ENCODE data around the gene TMC5. TPM values are rescaled to one million over a fixed set of nuclear protein-coding genes. Genes with fewer than 3 reads are reported as not detected.
A peak's percentile ranks its signal among the peaks of the same experiment; 100 is the strongest.
"Not testable (repeated sequence)": the region's sequence is repeated elsewhere in the genome, so short reads cannot be mapped to it uniquely, and the experiment has no call there.

TMC5 gene
- total RNA-seq, 2 experiments from 2014 or later, result not detected

DNA sequence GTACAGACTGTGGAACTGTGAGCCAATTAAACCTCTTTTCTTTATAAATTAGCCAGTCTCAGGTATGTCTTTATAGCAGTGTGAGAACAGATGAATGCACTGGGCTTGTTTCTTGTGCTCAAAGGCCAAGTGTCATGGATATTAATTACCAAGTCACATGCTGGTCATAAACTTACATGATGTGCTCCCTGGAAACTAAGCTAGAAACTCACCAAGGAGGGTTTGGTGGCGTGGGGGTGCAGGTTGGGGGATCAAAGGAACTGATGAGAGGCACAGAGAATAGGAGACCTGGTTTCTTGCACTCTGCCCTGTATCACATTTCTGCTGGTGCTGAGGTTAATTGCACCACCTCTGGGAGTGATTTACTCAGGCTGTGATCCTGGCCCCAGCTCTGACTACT lies 31.2 kb upstream of the TMC5 start:
- DNase-seq (no peak), ATAC-seq (no peak)
- H3K27me3 Mint-ChIP-seq (ENCODE audit: low read depth), result peaks cover 36% of the 10 kb centered on the region
- peaks cover 24% of the 10 kb centered on the region for H3K4me1 Mint-ChIP-seq (ENCODE audit: low read depth)
- no peaks in the 10 kb centered on the region for H3K9me3 Mint-ChIP-seq (ENCODE audit: insufficient read depth)
- ChIA-PET POLR2A (no interaction called here), CTCF (interaction anchor here (1.5 kb wide), 2 partner anchors 31 to 116 kb away, joined by 3 to 7 read pairs; partner anchors contain the start of gene TMC5)
- no peak overlapping the region for H3K4me3 Mint-ChIP-seq
- H3K36me3 Mint-ChIP-seq (ENCODE audit: low read depth), result no peaks in the 10 kb centered on the region
- H3K27ac Mint-ChIP-seq, result no peak overlapping the region

DNA sequence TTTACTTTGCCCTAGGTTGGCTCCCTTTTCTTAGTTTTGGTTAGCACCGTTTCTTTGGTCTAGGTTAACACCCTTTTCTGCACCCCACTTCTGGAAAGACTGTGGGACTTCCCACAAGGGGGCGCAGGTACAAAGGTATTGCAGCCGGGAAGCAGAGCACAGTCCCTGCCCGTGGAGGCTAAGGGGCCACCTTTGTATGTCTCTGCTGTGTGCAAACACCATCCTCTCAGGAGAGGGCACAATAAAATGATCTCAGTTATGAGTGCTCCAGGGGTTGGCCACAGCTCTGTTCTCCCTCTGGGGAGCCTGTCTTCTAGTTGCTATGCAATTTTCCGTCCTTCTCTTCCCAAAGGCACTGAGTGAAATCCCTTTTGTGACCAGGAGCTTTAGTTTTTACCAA lies 28.4 kb upstream of the TMC5 start:
- Mint-ChIP-seq H3K4me1 (ENCODE audit: low read depth) (peaks cover 1% of the 10 kb centered on the region), H3K27me3 (ENCODE audit: low read depth) (peaks cover 35% of the 10 kb centered on the region), H3K27ac (no peak overlapping the region), H3K9me3 (ENCODE audit: insufficient read depth) (no peaks in the 10 kb centered on the region), H3K36me3 (ENCODE audit: low read depth) (no peaks in the 10 kb centered on the region), H3K4me3 (no peak overlapping the region)
- ATAC-seq (peak; percentile 88), DNase-seq (peak; percentile 73)
- ChIA-PET CTCF (interaction anchor here (0.7 to 4.4 kb wide), 3 partner anchors 9 to 113 kb away, joined by 3 to 44 read pairs (median 5); no protein-coding TSS in a partner anchor), POLR2A (no interaction called here)

DNA sequence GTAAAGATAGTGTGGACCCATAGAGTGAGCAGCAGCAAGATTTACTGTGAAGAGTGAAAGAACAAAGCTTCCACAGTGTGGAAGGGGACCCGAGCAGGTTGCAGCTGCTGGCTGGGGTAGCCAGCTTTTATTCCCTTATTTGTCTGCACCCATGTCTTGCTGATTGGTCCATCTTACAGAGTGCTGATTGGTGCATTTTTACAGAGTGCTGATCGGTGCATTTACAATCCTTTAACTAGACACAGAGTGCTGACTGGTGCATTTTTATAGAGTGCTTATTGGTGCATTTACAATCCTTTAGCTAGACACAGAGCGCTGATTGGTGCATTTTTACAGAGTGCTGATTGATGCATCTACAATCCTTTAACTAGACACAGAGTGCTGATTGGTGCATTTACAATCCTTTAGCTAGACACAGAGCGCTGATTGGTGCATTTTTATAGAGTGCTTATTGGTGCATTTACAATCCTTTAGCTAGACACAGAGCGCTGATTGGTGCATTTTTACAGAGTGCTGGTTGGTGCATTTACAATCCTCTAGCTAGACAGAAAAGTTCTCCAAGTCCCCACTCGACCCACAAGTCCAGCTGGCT lies 26.4 kb upstream of the TMC5 start:
- ATAC-seq; H3K4me1 Mint-ChIP-seq (ENCODE audit: low read depth); H3K9me3 Mint-ChIP-seq (ENCODE audit: insufficient read depth); H3K4me3 Mint-ChIP-seq; H3K36me3 Mint-ChIP-seq (ENCODE audit: low read depth); POLR2A ChIA-PET; H3K27ac Mint-ChIP-seq; DNase-seq: not testable (repeated sequence)
- H3K27me3 Mint-ChIP-seq (ENCODE audit: low read depth), result peaks cover 30% of the 10 kb centered on the region
- CTCF ChIA-PET, result interaction anchor here (4.4 kb wide), 1 partner anchor 111 kb away, joined by 44 read pairs; no protein-coding TSS in a partner anchor

DNA sequence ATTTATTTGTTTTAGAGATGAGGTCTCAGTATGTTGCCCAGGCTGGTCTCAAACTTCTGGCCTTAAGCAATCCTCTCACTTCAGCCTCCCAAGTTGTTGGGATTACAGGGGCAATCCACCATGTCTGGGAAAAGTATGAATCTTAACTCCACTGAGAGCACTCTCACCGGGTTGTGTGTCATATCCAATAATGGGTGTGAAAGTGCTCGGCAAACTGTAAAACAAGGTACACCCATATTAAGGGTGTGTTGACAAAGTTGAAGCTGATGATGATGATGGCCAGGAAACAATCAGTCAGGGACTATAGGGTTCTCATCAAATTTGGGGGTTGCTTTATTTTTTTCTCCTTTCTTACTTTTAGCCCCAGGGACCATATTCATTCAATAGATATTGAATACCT lies 25.3 kb upstream of the TMC5 start:
- ChIA-PET POLR2A (no interaction called here), CTCF (interaction anchor here (4.4 kb wide), 1 partner anchor 110 kb away, joined by 44 read pairs; no protein-coding TSS in a partner anchor)
- Mint-ChIP-seq H3K27me3 (ENCODE audit: low read depth) (peaks cover 29% of the 10 kb centered on the region), H3K4me1 (ENCODE audit: low read depth) (no peaks in the 10 kb centered on the region), H3K9me3 (ENCODE audit: insufficient read depth) (no peaks in the 10 kb centered on the region), H3K27ac (no peak overlapping the region), H3K4me3 (no peak overlapping the region), H3K36me3 (ENCODE audit: low read depth) (no peaks in the 10 kb centered on the region)
- DNase-seq, result no peak
- no peak for ATAC-seq

DNA sequence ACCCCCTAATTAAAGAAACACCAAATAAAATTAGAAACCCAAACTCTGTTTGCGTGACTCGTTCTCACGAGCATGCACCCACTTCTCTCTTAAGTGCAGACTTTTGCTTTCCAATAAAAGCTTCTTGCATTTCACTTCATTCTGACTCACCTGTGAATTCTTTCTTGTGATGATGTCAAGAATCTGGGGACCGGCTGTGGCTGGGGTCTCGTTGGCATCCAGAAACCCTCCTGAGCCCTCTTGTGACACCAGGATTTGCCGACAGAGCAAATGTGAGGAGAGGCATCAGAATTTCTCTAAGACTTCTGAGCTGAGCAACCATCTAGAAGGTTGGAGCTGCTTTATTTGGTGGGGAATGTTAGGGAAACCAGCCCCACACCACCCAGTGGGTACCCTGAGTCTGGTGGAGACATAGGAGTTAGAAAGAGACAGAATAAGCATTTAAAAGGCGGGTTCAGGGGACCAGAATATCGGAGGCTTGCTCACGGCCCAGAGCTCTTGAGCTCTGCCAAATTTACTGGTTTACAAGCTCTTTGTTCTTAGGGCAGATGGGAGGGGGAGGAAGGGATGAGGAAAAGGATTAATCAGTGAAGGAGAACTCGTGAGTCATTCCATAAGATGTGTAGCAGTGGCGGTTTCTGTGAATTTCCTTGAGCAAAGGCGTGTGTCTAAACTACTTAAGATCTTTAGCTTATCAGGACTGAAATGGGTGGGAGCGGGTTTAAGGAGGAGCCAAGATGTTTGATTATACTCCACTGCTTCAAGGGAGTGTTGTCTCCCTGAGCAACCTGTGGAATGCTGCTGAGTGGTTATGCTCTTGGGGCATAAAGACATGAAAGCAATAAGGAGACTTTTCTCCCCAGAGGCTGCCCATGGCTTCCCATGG lies 24.2 kb upstream of the TMC5 start:
- DNase-seq (no peak), ATAC-seq (no peak)
- ChIA-PET POLR2A (no interaction called here), CTCF (interaction anchor here (0.8 kb wide), 1 partner anchor 109 kb away, joined by 4 read pairs; no protein-coding TSS in a partner anchor)
- Mint-ChIP-seq H3K27me3 (ENCODE audit: low read depth) (peaks cover 27% of the 10 kb centered on the region), H3K36me3 (ENCODE audit: low read depth) (no peaks in the 10 kb centered on the region), H3K27ac (no peak overlapping the region), H3K9me3 (ENCODE audit: insufficient read depth) (no peaks in the 10 kb centered on the region), H3K4me1 (ENCODE audit: low read depth) (no peaks in the 10 kb centered on the region), H3K4me3 (no peak overlapping the region)

- H3K27ac Mint-ChIP-seq, DNase-seq, H3K4me3 Mint-ChIP-seq: not testable (repeated sequence)
Measured at GRCh38 chr16:19395646-19396267, 21.9 kb upstream of the TMC5 start.

GRCh38 chr16:19396555-19397011 lies 21.1 kb upstream of the TMC5 start:
- ChIA-PET CTCF (no interaction called here), POLR2A (no interaction called here)
- no peak for ATAC-seq
- peaks cover 9% of the 10 kb centered on the region for H3K9me3 Mint-ChIP-seq (ENCODE audit: insufficient read depth)
- H3K4me1 Mint-ChIP-seq (ENCODE audit: low read depth), result no peaks in the 10 kb centered on the region
- H3K27ac Mint-ChIP-seq, result no peak overlapping the region
- no peak for DNase-seq
- no peaks in the 10 kb centered on the region for H3K36me3 Mint-ChIP-seq (ENCODE audit: low read depth)
- no peak overlapping the region for H3K4me3 Mint-ChIP-seq
- peaks cover 26% of the 10 kb centered on the region for H3K27me3 Mint-ChIP-seq (ENCODE audit: low read depth)

More at GRCh38 chr16:19395646-19396267, 21.9 kb upstream of the TMC5 start:
- ATAC-seq; H3K36me3 Mint-ChIP-seq (ENCODE audit: low read depth); H3K9me3 Mint-ChIP-seq (ENCODE audit: insufficient read depth); POLR2A ChIA-PET; H3K4me1 Mint-ChIP-seq (ENCODE audit: low read depth); CTCF ChIA-PET: not testable (repeated sequence)
- H3K27me3 Mint-ChIP-seq (ENCODE audit: low read depth), result peaks cover 26% of the 10 kb centered on the region

- DNase-seq; H3K27ac Mint-ChIP-seq; H3K36me3 Mint-ChIP-seq (ENCODE audit: low read depth); ATAC-seq; CTCF ChIA-PET; H3K4me1 Mint-ChIP-seq (ENCODE audit: low read depth); POLR2A ChIA-PET; H3K9me3 Mint-ChIP-seq (ENCODE audit: insufficient read depth); H3K4me3 Mint-ChIP-seq: not testable (repeated sequence)
- H3K27me3 Mint-ChIP-seq (ENCODE audit: low read depth), result peaks cover 26% of the 10 kb centered on the region
Measured at GRCh38 chr16:19397373-19397772, 20.3 kb upstream of the TMC5 start.

DNA sequence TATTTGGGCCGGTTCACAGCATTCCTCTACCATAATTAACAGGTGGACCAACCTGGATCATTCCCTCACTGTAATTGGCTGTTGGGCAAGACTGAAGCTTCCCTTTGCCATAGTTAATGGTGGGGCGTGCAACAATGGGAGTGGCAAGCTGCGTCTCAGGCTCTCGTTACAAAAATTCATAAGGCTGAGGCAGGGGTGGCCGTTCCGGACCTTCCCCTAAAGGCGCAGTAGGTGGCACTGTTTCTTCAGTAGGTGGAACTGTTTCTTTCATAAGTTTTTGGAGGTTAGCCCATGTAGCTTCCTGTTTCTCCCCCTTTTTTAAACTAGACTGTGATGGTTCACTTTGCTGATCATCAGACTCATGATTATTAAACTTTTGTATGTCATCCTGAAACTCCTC lies 17.0 kb upstream of the TMC5 start:
- peaks cover 9% of the 10 kb centered on the region for H3K9me3 Mint-ChIP-seq (ENCODE audit: insufficient read depth)
- no peak overlapping the region for H3K27ac Mint-ChIP-seq
- ChIA-PET CTCF (no interaction called here), POLR2A (no interaction called here)
- no peaks in the 10 kb centered on the region for H3K4me1 Mint-ChIP-seq (ENCODE audit: low read depth)
- no peak overlapping the region for H3K4me3 Mint-ChIP-seq
- DNase-seq (no peak), ATAC-seq (no peak)
- peaks cover 23% of the 10 kb centered on the region for H3K27me3 Mint-ChIP-seq (ENCODE audit: low read depth)
- H3K36me3 Mint-ChIP-seq (ENCODE audit: low read depth), result no peaks in the 10 kb centered on the region

GRCh38 chr16:19406891-19407491 lies 10.7 kb upstream of the TMC5 start:
- DNase-seq, result no peak
- H3K4me1 Mint-ChIP-seq (ENCODE audit: low read depth), result peaks cover 7% of the 10 kb centered on the region
- H3K27ac Mint-ChIP-seq, result no peak overlapping the region
- peaks cover 20% of the 10 kb centered on the region for H3K27me3 Mint-ChIP-seq (ENCODE audit: low read depth)
- no peaks in the 10 kb centered on the region for H3K9me3 Mint-ChIP-seq (ENCODE audit: insufficient read depth)
- ChIA-PET CTCF (no interaction called here), POLR2A (no interaction called here)
- no peak for ATAC-seq
- H3K36me3 Mint-ChIP-seq (ENCODE audit: low read depth), result no peaks in the 10 kb centered on the region
- no peak overlapping the region for H3K4me3 Mint-ChIP-seq

DNA sequence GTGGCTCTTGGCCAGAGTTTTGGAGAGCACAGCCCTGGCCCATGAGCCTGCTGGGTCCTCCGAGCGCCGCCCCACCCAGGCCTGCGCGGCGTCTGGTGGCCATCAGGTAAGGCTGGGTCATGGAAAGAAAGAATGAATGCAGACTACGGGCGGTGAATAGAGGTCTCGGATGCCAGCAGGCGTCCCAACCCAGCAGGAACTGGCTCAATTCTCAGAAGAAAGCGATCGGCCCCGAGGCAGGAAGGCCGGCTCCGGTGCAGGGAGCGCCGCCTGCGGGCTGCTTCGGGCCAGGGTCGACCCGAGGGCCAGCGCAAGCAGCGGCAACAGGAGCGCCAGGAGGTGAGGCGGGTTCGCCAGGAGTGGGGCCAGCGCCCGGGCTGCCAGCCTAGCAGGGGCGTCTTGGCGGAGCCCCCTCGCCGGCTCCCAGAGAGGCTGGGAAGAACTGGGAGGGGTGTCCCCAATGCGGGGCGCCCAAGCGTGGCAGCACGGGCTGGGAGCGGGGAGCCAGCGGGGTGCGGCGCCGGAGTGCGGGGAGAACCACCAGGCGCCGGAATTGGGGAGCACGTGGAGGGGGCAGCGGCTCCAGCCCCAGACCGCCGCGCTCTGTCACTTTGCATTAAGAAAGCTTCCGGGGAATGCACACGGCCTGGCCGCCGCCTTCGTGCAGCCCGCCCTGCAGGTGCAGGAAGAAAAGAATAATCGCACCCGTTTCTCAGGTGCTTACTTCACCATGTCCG lies 7.1 kb upstream of the TMC5 start:
- CTCF ChIA-PET, result no interaction called here
- POLR2A ChIA-PET, result no interaction called here
- peak overlapping the region; percentile 63 for H3K4me3 Mint-ChIP-seq
- H3K9me3 Mint-ChIP-seq (ENCODE audit: insufficient read depth), result no peaks in the 10 kb centered on the region
- H3K4me1 Mint-ChIP-seq (ENCODE audit: low read depth), result peaks cover 7% of the 10 kb centered on the region
- H3K27ac Mint-ChIP-seq, result no peak overlapping the region
- no peaks in the 10 kb centered on the region for H3K36me3 Mint-ChIP-seq (ENCODE audit: low read depth)
- peaks cover 35% of the 10 kb centered on the region for H3K27me3 Mint-ChIP-seq (ENCODE audit: low read depth)
- ATAC-seq (peak; percentile 71), DNase-seq (peak; percentile 26)
